Smooth muscle cell (in vitro differentiated cells): ENCODE data around the gene STAT4. TPM values are rescaled to one million over a fixed set of nuclear protein-coding genes. Genes with fewer than 3 reads are reported as not detected.

ENCODE experiments used
- DNase-seq: peaks from one replicate; lab custom pipeline; 2025; ENCODE audit not compliant: unreplicated experiment; lab: John Stamatoyannopoulos, UW
- H2AFZ ChIP-seq: fragments of 200-600 bp; sonication (generic); 2 replicates; pipeline ENCODE4 v1.6.0; 2016; ENCODE audit warnings: antibody characterized with exemption, low read depth, mild to moderate bottlenecking
- H3F3A ChIP-seq: fragments of 200-600 bp; sonication (generic); 2 replicates; pipeline ENCODE4 v1.6.0; 2017; ENCODE audit warnings: antibody characterized with exemption, low read depth
- H3K27ac ChIP-seq: fragments of 200-600 bp; sonication (generic); 2 replicates; pipeline ENCODE4 v1.5.1; 2016; ENCODE audit warnings: low read depth, mild to moderate bottlenecking
- H3K27me3 ChIP-seq: fragments of 200-600 bp; sonication (generic); 2 replicates; pipeline ENCODE4 v1.6.1; 2016; ENCODE audit warnings: low read depth, mild to moderate bottlenecking
- H3K36me3 ChIP-seq: fragments of 200-600 bp; sonication (generic); 2 replicates; pipeline ENCODE4 v1.5.1; 2016; ENCODE audit warnings: low read depth
- H3K4me1 ChIP-seq: fragments of 200-600 bp; sonication (generic); 2 replicates; pipeline ENCODE4 v1.5.1; 2016; ENCODE audit warnings: low read depth
- H3K4me2 ChIP-seq: fragments of 200-600 bp; sonication (generic); 2 replicates; pipeline ENCODE4 v1.6.0; 2016; ENCODE audit warnings: mild to moderate bottlenecking
- H3K4me3 ChIP-seq: fragments of 200-600 bp; sonication (generic); 2 replicates; pipeline ENCODE4 v1.5.1; 2016; ENCODE audit warnings: mild to moderate bottlenecking
- H3K79me2 ChIP-seq: fragments of 200-600 bp; sonication (generic); 2 replicates; pipeline ENCODE4 v1.6.0; 2016; ENCODE audit warnings: low read depth, mild to moderate bottlenecking
- H3K9ac ChIP-seq: fragments of 200-600 bp; sonication (generic); 2 replicates; pipeline ENCODE4 v1.6.0; 2016; ENCODE audit warnings: low read depth
- H3K9me3 ChIP-seq: fragments of 200-600 bp; sonication (generic); replicated peaks from 2 replicates; pipeline ENCODE4 v1.5.1; 2016; ENCODE audit warnings: low read depth
- H4K20me1 ChIP-seq: fragments of 200-600 bp; sonication (generic); 2 replicates; pipeline ENCODE4 v1.6.0; 2016; ENCODE audit warnings: low read depth
- CTCF ChIP-seq: fragments of 200-600 bp; sonication (generic); IDR thresholded peaks from 2 replicates; pipeline ENCODE4 v1.5.1; 2017; ENCODE audit warnings: borderline replicate concordance, mild to moderate bottlenecking, antibody characterized with exemption; ENCODE audit not compliant: insufficient read depth, poor library complexity, severe bottlenecking
- WGBS: methylation state at CpG from one replicate; pipeline ENCODE4 v1.1.7; 2016; ENCODE audit warnings: low lambda C conversion rate; 5-methylcytosine and 5-hydroxymethylcytosine counted together
- polyA plus RNA-seq: library from polyadenylated mRNA; unstranded; fragments of >200 nt; fragmentation: Nextera tagmentation; extraction: Ambion mirVana; gene quantifications from 2 replicates; pipeline ENCODE4 v1.2.1, GENCODE V29; 2016
- total RNA-seq: library from RNA; depleted of rRNA; stranded (reverse); fragments of >200 nt; gene quantifications from 2 replicates; pipeline ENCODE4 v1.2.3, GENCODE V29; 2014

The STAT4 gene
- total and polyA plus RNA-seq, 2 experiments from 2014 or later: 0.89 to 8.4 TPM

- 83% methylated on average over 1 of the region's 1 CpG for WGBS
- Histone ChIP-seq H3K79me2 (no peaks in the 10 kb centered on the region), H3F3A (no peaks in the 10 kb centered on the region), H3K4me1 (no peaks in the 10 kb centered on the region), H4K20me1 (no peaks in the 10 kb centered on the region), H3K9ac (no peak overlapping the region), H3K36me3 (no peaks in the 10 kb centered on the region), H3K27ac (no peak overlapping the region), H2AFZ (no peak overlapping the region), H3K9me3 (no peaks in the 10 kb centered on the region), H3K4me2 (no peak overlapping the region), H3K27me3 (no peaks in the 10 kb centered on the region), H3K4me3 (no peak overlapping the region)
- TF ChIP-seq CTCF: peak; percentile 54
- DNase-seq: no peak
These were observed 4.8 kb upstream of the STAT4 start for GRCh38 chr2:191155608-191156071.

DNA sequence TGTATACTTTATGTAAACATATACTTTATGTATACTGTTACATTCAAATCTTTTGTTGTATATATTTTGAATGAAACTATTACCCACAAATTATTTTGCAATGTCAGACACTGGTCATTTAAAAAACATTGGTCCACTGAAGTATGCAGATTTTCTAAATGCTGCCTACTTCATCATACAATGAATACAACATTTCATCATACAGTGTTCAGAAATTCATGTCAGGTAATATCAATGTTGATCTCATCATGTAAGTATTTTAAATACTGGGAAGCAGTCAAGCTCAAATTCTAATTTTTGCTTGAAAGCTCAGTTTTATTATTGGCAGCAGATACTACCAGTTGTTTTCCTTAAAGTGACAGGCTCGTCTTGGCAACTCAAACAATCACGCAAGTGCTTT is 2.9 kb upstream of the STAT4 start:
- Histone ChIP-seq H3K9ac (no peak overlapping the region), H3K4me2 (no peak overlapping the region), H4K20me1 (no peaks in the 10 kb centered on the region), H3K27me3 (peaks cover 14% of the 10 kb centered on the region), H3F3A (no peaks in the 10 kb centered on the region), H3K27ac (no peak overlapping the region), H3K79me2 (no peaks in the 10 kb centered on the region), H3K4me1 (peaks cover 5% of the 10 kb centered on the region), H3K4me3 (no peak overlapping the region), H3K36me3 (no peaks in the 10 kb centered on the region), H2AFZ (no peak overlapping the region), H3K9me3 (no peaks in the 10 kb centered on the region)
- no peak for DNase-seq
- no peak for TF ChIP-seq CTCF
- 88% methylated on average over 2 of the region's 2 CpGs for WGBS

GRCh38 chr2:191152482-191153240 is 1.9 kb upstream of the STAT4 start:
- DNase-seq: no peak
- no peak overlapping the region for H2AFZ ChIP-seq
- no peak overlapping the region for H3K4me3 ChIP-seq
- 79% methylated on average over 5 of the region's 5 CpGs for WGBS
- H3K36me3 ChIP-seq: no peaks in the 10 kb centered on the region
- H3K4me1 ChIP-seq: peaks cover 5% of the 10 kb centered on the region
- H4K20me1 ChIP-seq: no peaks in the 10 kb centered on the region
- no peak overlapping the region for H3K9ac ChIP-seq
- no peak overlapping the region for H3K4me2 ChIP-seq
- no peaks in the 10 kb centered on the region for H3K9me3 ChIP-seq
- H3F3A ChIP-seq: no peaks in the 10 kb centered on the region
- no peaks in the 10 kb centered on the region for H3K79me2 ChIP-seq
- no peak overlapping the region for H3K27ac ChIP-seq
- TF ChIP-seq CTCF: no peak
- peaks cover 25% of the 10 kb centered on the region for H3K27me3 ChIP-seq

DNA sequence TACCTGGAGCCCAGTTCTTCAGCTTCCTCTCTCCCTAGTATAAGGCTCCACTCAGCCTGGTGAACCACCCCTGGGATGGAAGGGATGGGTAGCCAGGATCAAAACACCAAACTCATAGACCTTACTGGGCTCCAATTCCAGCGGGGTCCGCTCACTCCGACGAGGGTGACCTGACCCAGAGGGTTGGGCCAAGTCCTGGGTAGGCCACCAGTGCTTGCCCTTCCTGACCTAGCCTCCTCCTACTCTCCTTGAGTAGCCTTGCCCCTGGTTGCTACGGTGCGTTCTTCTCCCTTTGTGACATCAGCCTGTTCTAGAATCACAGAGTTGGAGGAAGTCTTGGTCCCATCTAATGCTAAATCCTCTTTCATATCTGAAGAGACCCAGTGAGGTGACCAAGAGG is 537 bp upstream of the STAT4 start:
- Histone ChIP-seq H3K4me3 (peak overlapping the region; percentile 59), H2AFZ (peak overlapping the region; percentile 92), H3K27me3 (peaks cover 27% of the 10 kb centered on the region), H3K4me2 (peak overlapping the region; percentile 87), H3K4me1 (peaks cover 5% of the 10 kb centered on the region), H3K79me2 (no peaks in the 10 kb centered on the region), H3K27ac (no peak overlapping the region), H3F3A (no peaks in the 10 kb centered on the region), H4K20me1 (no peaks in the 10 kb centered on the region), H3K36me3 (no peaks in the 10 kb centered on the region), H3K9ac (no peak overlapping the region), H3K9me3 (no peaks in the 10 kb centered on the region)
- no peak for DNase-seq
- no peak for TF ChIP-seq CTCF
- 93% methylated on average over 6 of the region's 6 CpGs for WGBS
